ENCODE measurements around the gene KREMEN1.

The KREMEN1 gene

DNA sequence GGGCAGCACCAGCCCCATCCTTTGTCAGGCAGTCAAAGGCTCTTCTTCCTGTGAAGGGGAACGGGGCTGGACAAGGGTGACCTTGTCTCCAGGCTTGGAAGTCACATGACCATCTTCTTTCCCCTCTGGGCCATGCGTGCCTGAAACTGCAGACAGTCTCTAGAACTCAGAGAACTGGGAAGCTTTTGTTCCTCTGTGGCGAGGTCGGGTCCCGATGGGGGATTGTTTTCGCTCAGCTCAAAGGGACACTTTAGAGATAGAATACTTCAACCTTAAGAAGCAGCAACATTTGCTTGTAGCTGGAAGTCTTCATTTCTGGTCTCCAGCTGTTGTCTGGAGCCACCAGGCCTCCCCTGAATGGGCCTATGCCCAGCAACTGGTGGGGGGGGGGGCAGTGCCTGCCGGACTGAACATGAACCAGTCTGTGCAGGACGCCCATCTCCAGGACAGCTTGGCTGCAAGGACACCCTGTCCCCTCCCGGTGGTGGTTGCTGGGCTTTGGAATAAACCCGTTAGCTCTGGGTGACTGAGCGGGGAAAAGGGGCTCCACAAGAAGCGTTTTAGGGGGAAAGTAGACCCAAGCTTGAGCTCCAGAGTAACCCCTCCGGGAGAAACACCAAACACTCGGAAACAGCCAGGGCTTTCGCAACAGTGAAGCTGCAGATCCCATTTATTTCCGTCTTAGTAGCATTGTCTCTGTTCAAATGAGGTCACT is 77.2 kb downstream of the KREMEN1 start:
- DNase-seq (ENCODE audit: low read depth in 3 of 3), result no peak

- no peak for DNase-seq (ENCODE audit: low read depth in 3 of 3)
Observed at GRCh38 chr22:29150701-29151100, 77.9 kb downstream of the KREMEN1 start.

DNA sequence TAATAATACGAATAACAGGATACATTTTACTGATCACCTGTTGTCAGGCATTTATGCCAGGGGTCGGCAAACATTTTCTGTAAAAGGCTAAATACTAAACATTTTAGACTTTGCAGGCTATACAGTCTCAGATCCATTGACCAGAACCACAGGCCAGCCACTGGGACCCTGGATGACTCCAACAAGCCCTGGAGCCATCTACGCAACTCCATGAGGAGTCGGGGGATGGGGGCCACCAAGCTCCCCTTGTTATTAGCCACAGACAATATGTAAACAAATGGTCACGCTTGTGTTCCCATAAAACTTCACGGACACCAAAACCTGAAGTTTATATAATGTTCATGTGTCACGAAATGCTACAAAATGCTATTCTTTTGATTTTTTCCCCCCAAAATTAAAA is 78.5 kb downstream of the KREMEN1 start:
- DNase-seq (ENCODE audit: low read depth in 3 of 3), result no peak

GRCh38 chr22:29152045-29152953 is 79.5 kb downstream of the KREMEN1 start:
- no peak for DNase-seq (ENCODE audit: low read depth in 3 of 3)

GRCh38 chr22:29152954-29153719 is 80.3 kb downstream of the KREMEN1 start:
- DNase-seq (ENCODE audit: low read depth in 3 of 3), result no peak

DNA sequence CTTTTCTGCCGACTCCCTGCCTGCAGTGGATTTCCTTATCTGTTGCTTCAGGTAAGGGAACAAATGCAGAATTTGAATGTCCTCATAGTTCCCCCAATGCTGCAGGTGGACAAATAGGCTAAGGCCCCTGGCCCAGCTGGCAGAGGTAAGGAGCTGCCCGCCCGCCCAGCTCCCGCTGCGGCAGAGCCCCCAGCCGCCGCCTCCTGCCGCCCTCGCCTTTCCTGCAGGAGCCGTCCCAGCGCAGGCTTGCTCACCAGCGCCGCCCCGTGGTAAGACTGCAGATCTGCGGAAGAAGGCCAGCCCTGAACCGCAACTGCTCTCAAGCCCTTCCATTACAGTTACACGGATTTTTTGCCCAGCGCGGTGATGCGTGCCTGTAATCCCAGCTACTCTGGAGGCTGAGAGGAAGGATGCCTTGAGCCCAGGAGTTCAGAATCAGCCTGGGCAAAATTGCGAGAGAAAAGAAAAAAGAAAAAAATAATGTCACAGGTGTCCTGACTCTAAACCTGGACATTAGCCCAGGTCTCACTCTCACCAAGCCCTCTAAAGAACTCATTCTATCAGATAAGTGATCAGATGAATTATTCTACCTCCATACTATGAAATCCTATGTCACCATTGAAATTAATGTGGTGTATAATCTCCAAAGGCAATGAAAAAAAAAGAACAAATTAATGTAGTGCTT is 81.7 kb downstream of the KREMEN1 start:
- DNase-seq (ENCODE audit: low read depth in 3 of 3), result peak; percentile 22 to 33 (median 26)

- DNase-seq (ENCODE audit: low read depth in 3 of 3), result no peak
Observed at GRCh38 chr22:29155966-29156365, 83.1 kb downstream of the KREMEN1 start.

GRCh38 chr22:29156507-29156906 is 83.7 kb downstream of the KREMEN1 start:
- no peak for DNase-seq (ENCODE audit: low read depth in 3 of 3)

DNA sequence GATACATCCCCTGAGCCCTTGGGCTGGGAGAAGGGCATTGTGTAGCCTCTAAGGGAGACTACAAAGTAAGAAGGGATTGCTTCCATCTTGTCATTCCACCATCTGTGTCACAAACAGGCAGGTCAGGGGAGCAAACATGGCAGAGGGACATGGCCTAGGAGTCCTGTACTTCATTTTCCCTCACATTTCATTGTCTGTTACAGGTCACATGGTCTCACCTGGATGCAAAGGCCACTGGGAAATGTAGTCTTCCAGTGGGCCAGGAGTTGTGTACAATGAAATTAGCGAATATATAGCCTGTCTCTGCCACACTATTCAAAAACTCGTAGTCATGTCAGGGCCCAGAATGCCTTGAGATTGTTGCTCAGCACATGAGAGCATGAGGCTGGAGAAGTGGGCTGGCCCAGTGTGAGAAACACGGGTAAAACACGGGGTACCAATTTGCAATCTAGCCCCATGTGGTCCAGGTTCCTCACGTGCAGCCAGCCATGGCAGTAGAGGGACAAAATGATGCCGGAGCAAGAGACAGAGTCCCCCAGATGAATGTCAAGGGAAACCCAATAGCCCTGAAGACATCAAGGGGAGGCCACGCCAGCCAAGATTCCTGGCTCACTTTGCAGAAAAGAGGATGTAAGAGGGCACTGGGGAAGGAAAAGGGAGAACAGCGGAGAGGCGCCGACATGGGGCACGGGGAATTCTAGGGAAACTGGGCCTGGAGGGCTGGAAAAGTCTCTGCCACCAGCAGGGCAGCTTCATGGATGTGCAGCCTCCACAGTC is 85.1 kb downstream of the KREMEN1 start:
- no peak for DNase-seq (ENCODE audit: low read depth in 3 of 3)

GRCh38 chr22:29158546-29158945 is 85.7 kb downstream of the KREMEN1 start:
- no peak for DNase-seq (ENCODE audit: low read depth in 3 of 3)

GRCh38 chr22:29163808-29164207 is 91.0 kb downstream of the KREMEN1 start:
- no peak for DNase-seq (ENCODE audit: low read depth in 3 of 3)

- DNase-seq (ENCODE audit: low read depth in 3 of 3), result no peak
Observed at GRCh38 chr22:29165321-29166060, 92.7 kb downstream of the KREMEN1 start.

DNA sequence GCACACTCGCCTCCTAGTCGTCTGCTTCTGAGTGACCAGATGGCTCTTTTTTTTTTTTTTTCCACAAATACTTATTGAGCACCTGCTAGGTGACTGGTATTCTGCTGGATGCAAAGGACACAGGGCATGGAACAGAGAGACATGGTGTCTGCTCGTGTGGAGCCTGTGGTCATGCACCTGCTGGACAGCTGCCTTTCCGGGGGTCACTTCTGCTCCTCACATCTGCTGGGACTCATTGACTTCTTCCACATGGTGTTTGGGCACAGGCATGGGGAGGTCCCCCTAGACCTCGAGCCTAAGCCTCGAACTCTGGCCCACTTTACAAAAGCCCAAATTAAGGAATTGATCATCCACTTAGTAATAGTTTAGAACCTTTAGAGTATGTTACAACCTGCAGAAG is 93.3 kb downstream of the KREMEN1 start:
- no peak for DNase-seq (ENCODE audit: low read depth in 3 of 3)

DNA sequence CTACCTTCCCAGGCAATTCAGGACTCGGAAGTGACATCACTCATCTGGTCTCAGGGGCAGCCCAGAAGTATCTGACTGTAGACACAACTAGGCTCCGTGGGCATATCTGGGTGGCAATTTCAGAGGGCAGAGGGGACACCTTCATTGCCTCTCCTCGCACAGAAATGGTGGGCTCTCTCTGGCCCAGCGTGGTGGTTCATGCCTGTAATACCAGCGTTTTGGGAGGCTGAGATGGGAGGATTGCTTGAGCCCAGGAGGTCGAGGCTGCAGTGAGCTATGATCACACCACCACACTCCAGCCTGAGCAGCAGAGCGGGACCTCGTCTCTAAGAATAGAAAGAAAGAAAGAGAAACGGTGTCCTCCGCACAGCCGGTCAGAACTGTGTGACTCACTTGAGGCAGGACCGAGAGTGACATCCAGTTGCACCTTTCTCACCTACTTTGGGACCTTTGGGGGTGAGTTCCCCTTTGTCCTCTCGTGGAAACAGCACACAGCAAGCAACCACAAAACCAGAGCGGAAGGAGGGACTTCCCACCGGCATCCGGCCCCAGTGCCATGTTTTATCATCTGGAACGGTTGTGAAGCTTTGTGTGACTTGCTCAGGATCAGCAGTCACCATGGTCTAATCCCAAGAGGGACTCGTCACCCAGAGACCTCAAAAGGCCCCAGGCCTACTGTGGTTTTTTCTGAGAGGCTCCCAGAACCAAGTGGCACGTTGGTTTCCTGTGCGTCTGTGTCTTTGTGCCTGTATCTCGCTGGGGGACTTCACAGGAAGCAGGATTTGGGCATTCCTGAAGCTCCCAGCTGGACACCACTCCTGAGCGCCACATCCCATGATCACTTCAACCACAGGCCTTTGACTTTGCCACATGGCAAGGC is 94.4 kb downstream of the KREMEN1 start:
- no peak for DNase-seq (ENCODE audit: low read depth in 3 of 3)

DNA sequence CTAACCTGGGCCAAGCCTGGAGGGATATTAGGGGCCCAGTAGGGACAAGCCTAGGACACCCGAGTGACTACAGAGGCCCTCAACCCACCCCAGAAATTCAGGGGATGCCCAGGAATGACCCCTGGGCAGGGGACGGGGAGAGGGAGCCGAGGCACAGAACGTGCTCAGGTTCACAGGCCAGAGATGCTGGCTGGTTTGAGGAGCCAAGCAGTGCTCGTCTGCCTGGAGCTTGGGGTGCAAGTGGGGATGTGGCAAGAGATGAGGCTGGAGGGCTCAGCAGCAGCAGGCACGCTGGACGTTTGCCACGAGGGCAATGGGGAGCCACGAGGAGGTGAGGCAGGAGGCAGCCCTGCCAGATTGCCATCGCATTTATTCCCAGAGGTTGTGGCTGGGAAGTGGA is 98.9 kb downstream of the KREMEN1 start:
- no peak for DNase-seq (ENCODE audit: low read depth in 3 of 3)

DNA sequence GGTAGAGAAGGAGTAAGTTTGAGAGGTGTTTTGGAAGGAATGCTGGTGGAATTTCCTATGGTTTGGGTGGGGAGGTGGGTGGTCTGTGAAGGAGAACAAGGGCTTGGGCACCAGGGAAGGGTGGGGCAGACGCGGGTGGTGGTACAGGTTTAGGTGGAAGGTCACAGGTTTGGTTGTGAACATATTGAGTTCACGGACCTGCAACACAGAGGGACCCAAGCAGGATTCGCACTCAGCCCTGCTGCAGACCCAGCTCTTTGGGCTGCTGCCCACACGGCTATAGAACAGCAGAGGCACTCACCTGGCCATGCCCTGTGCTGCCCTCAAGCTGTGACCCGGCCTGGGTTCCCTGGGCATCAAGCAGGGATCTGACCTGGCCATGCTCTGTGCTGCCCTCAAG is 99.4 kb downstream of the KREMEN1 start:
- no peak for DNase-seq (ENCODE audit: low read depth in 3 of 3)

- DNase-seq (ENCODE audit: low read depth in 3 of 3), result no peak
Observed at GRCh38 chr22:29175312-29175835, 102.5 kb downstream of the KREMEN1 start.

GRCh38 chr22:29183971-29184848 is 111.4 kb downstream of the KREMEN1 start:
- no peak for DNase-seq (ENCODE audit: low read depth in 3 of 3)
